IMR-90 (cell line): ENCODE data around the gene ADGRF3. TPM values are rescaled to one million over a fixed set of nuclear protein-coding genes. Genes with fewer than 3 reads are reported as not detected.
"Not testable (repeated sequence)": the region's sequence is repeated elsewhere in the genome, so short reads cannot be mapped to it uniquely, and the experiment has no call there.

Experiments
- ATAC-seq: fragments of 200-7000 bp; cut with Tn5 transposase; 2 replicates; pipeline ENCODE4 v1.9.1; 2020; ENCODE audit warnings: low read depth, mild to moderate bottlenecking, moderate library complexity
- BruUV-seq: library from RNA; stranded (reverse); fragments of 400-500 nt; replicated peaks from 2 replicates; lab custom pipeline; 2021; lab: Mats Ljungman, UMichigan
- CTCF ChIA-PET: fragments of 300-600 bp; formaldehyde crosslinking; extraction: SDS; loops from one replicate; lab custom pipeline; 2021; ENCODE audit warnings: antibody characterized with exemption; lab: Yijun Ruan, JAX
- POLR2A ChIA-PET: fragments of 300-600 bp; sonication (Branson Sonifier 250); formaldehyde crosslinking; loops from one replicate; lab custom pipeline; 2022; ENCODE audit warnings: antibody characterized with exemption; ENCODE audit not compliant: unreplicated experiment; lab: Charles Lee
- DNase-seq: peaks from one replicate; pipeline ENCODE4 v3.0.0; 2013
- H2AFZ ChIP-seq: replicated peaks from 2 replicates; pipeline ENCODE3; 2013; ENCODE audit warnings: low read length, mild to moderate bottlenecking; ENCODE audit not compliant: poor library complexity
- H2AK5ac ChIP-seq: 2 replicates; pipeline ENCODE4 v1.6.1; 2013; ENCODE audit warnings: low read depth, low read length, inconsistent platforms
- H2AK9ac ChIP-seq: replicated peaks from 2 replicates; pipeline ENCODE3; 2013; ENCODE audit warnings: mild to moderate bottlenecking, low read depth, low read length, moderate library complexity; ENCODE audit not compliant: poor library complexity
- H2BK120ac ChIP-seq: 2 replicates; pipeline ENCODE4 v1.6.1; 2013; ENCODE audit warnings: low read depth, low read length, inconsistent platforms
- H2BK15ac ChIP-seq: 3 replicates; pipeline ENCODE4 v1.6.1; 2013; ENCODE audit warnings: low read depth, low read length, inconsistent platforms
- H2BK20ac ChIP-seq: 2 replicates; pipeline ENCODE4 v1.6.1; 2013; ENCODE audit warnings: low read depth, mild to moderate bottlenecking, inconsistent platforms, low read length, moderate library complexity
- H2BK5ac ChIP-seq: 2 replicates; pipeline ENCODE4 v1.6.1; 2013; ENCODE audit warnings: mild to moderate bottlenecking, low read depth, low read length, inconsistent platforms; ENCODE audit not compliant: poor library complexity, severe bottlenecking
- H3K14ac ChIP-seq: replicated peaks from 2 replicates; pipeline ENCODE4 v1.6.1; 2013; ENCODE audit warnings: low read depth, low read length, inconsistent platforms
- H3K18ac ChIP-seq: 2 replicates; pipeline ENCODE4 v1.6.1; 2013; ENCODE audit warnings: low read depth, low read length, control low read depth
- H3K23ac ChIP-seq: 2 replicates; pipeline ENCODE4 v1.6.1; 2013; ENCODE audit warnings: low read depth, low read length, inconsistent platforms
- H3K27ac ChIP-seq: 2 replicates; pipeline ENCODE4 v1.5.1; 2013; ENCODE audit warnings: mild to moderate bottlenecking, control low read depth, low read length; ENCODE audit not compliant: insufficient read depth
- H3K27me3 ChIP-seq: 2 replicates; pipeline ENCODE4 v1.6.1; 2013; ENCODE audit warnings: low read length; ENCODE audit not compliant: control insufficient read depth, insufficient read depth
- H3K36me3 ChIP-seq: 2 replicates; pipeline ENCODE4 v1.6.1; 2013; ENCODE audit warnings: low read length, mixed read lengths; ENCODE audit not compliant: control insufficient read depth, insufficient read depth
- H3K4ac ChIP-seq: 2 replicates; pipeline ENCODE4 v1.6.1; 2013; ENCODE audit warnings: low read depth, low read length, inconsistent platforms
- H3K4me1 ChIP-seq: 2 replicates; pipeline ENCODE4 v1.6.1; 2013; ENCODE audit warnings: low read length, mixed read lengths; ENCODE audit not compliant: control insufficient read depth, insufficient read depth
- H3K4me2 ChIP-seq: 2 replicates; pipeline ENCODE4 v1.6.1; 2013; ENCODE audit warnings: low read depth, mild to moderate bottlenecking, control low read depth, low read length, moderate library complexity
- H3K4me3 ChIP-seq: 2 replicates; pipeline ENCODE4 v1.5.1; 2013; ENCODE audit warnings: low read depth, mild to moderate bottlenecking, control low read depth, low read length, moderate library complexity; ENCODE audit not compliant: insufficient read depth
- H3K56ac ChIP-seq: 2 replicates; pipeline ENCODE4 v1.6.1; 2013; ENCODE audit warnings: low read length, inconsistent platforms; ENCODE audit not compliant: insufficient read depth; ENCODE audit errors: extremely low read depth
- H3K79me1 ChIP-seq, 2 experiments: 2 replicates each; pipeline ENCODE4 v1.6.1; 2013; ENCODE audit warnings: low read length in 2 of 2, inconsistent platforms in 1 of 2, low read depth in 1 of 2
- H3K9ac ChIP-seq: 2 replicates; pipeline ENCODE4 v1.6.1; 2013; ENCODE audit warnings: low read depth, low read length, control low read depth
- H3K9me1 ChIP-seq: 2 replicates; pipeline ENCODE4 v1.6.1; 2013; ENCODE audit warnings: low read length, inconsistent platforms; ENCODE audit not compliant: insufficient read depth
- H3K9me3 ChIP-seq: 2 replicates; pipeline ENCODE4 v1.6.1; 2013; ENCODE audit warnings: low read length; ENCODE audit not compliant: control insufficient read depth, insufficient read depth
- H4K20me1 ChIP-seq: 2 replicates; pipeline ENCODE4 v1.6.1; 2013; ENCODE audit warnings: low read length, inconsistent platforms; ENCODE audit not compliant: insufficient read depth
- H4K5ac ChIP-seq: 2 replicates; pipeline ENCODE4 v1.6.1; 2013; ENCODE audit warnings: mild to moderate bottlenecking, low read depth, low read length, control low read depth
- H4K8ac ChIP-seq, 2 experiments: 2 replicates each; pipeline ENCODE4 v1.6.1; 2013; ENCODE audit warnings: low read depth in 2 of 2, low read length in 2 of 2, control low read depth in 1 of 2, inconsistent platforms in 1 of 2
- H4K91ac ChIP-seq: 2 replicates; pipeline ENCODE4 v1.6.1; 2013; ENCODE audit warnings: low read depth, low read length, inconsistent platforms; ENCODE audit not compliant: insufficient read depth
- WGBS, 2 experiments: methylation state at CpG; one replicate each; pipeline versions ENCODE4 v1.1.5 to v1.1.7; 2013; ENCODE audit warnings: missing lambda C conversion rate in 2 of 2; ENCODE audit not compliant: insufficient read length in 1 of 2; ENCODE audit errors: extremely low coverage in 2 of 2; 5-methylcytosine and 5-hydroxymethylcytosine counted together
- dilution Hi-C: fragments of 300-500 bp; cut with HindIII; formaldehyde crosslinking; loops from one replicate; pipeline ENCODE4 v1.14.3; 2018; ENCODE audit warnings: low sequenced_read_pairs; ENCODE audit not compliant: unreplicated experiment
- in situ Hi-C: fragments of 300-500 bp; cut with MboI; formaldehyde crosslinking; loops from 3 replicates; pipeline ENCODE4 v1.14.3; 2019; ENCODE audit warnings: low sequenced_read_pairs, inconsistent platforms, mixed read lengths
- intact Hi-C: fragments of 100-400 bp; cut with micrococcal nuclease; formaldehyde crosslinking; loops from 2 replicates; pipeline ENCODE4 v1.10.0; 2022
- polyA plus RNA-seq, 3 experiments: library from polyadenylated mRNA; depleted of rRNA; stranded (reverse); fragments of >200 nt; gene quantifications; 2 replicates each; pipeline ENCODE4 v1.2.3, GENCODE V29; 2012; ENCODE audit warnings: low replicate concordance in 1 of 3
- total RNA-seq: library from RNA; depleted of rRNA; stranded (reverse); fragments of >200 nt; gene quantifications from 2 replicates; pipeline ENCODE4 v1.2.3, GENCODE V29; 2012

ADGRF3 gene
- total and polyA plus RNA-seq, 2 of the 4 experiments (the other 2 are of a cell fraction): 0.15 TPM; not detected in 1

GRCh38 chr2:26331321-26331720 is 15.3 kb downstream of the ADGRF3 start:
- H3K36me3 ChIP-seq, H3K27ac ChIP-seq, intact Hi-C loops, H3K9me3 ChIP-seq, H3K56ac ChIP-seq, H3K9me1 ChIP-seq, H4K20me1 ChIP-seq, POLR2A ChIA-PET, dilution Hi-C loops, H3K79me1 ChIP-seq, H2AK5ac ChIP-seq, H4K8ac ChIP-seq, H2AK9ac ChIP-seq, H3K4me3 ChIP-seq, H3K4me2 ChIP-seq, H2BK20ac ChIP-seq, H4K91ac ChIP-seq, H2AFZ ChIP-seq, ATAC-seq, H2BK120ac ChIP-seq, H4K5ac ChIP-seq, H3K4ac ChIP-seq, H2BK5ac ChIP-seq, H3K14ac ChIP-seq, H3K4me1 ChIP-seq, H3K18ac ChIP-seq, DNase-seq, H3K23ac ChIP-seq, BruUV-seq, H3K9ac ChIP-seq, H2BK15ac ChIP-seq: not testable (repeated sequence)
- CTCF ChIA-PET: interaction anchor here (0.6 to 1.1 kb wide), 2 partner anchors 102 to 469 kb away, joined by 3 to 5 read pairs; no protein-coding TSS in a partner anchor
- WGBS, 2 experiments: no CpG with 5 or more reads among the region's 8 CpGs
- in situ Hi-C loops: loop anchor here (25.0 kb wide), 1 partner anchor 369 kb away; no protein-coding TSS in a partner anchor
- peaks cover 11% of the 10 kb centered on the region for H3K27me3 ChIP-seq
